Tibial nerve (tissue), 3 donors: ENCODE data around the gene SPRR5.

Experiments
- POLR2A ChIP-seq, 2 donors: fragments of 450-650 bp; IDR thresholded peaks; one replicate each; pipeline ENCODE4 v1.6.1; 2017; ENCODE audit warnings: antibody characterized with exemption in 2 of 2, mild to moderate bottlenecking in 2 of 2, moderate library complexity in 2 of 2
- TF ChIP-seq, protein P1 (sequence below), 5 experiments: fragments of 200-600 bp in 3 of 5; fragments of 450-650 bp in 2 of 5; sonication (generic) in 3 of 5; IDR thresholded peaks; one replicate each; pipeline ENCODE4 v1.5.1; 2016 to 2019; ENCODE audit warnings: antibody characterized with exemption in 5 of 5, mild to moderate bottlenecking in 3 of 5, moderate library complexity in 2 of 5

DNA sequence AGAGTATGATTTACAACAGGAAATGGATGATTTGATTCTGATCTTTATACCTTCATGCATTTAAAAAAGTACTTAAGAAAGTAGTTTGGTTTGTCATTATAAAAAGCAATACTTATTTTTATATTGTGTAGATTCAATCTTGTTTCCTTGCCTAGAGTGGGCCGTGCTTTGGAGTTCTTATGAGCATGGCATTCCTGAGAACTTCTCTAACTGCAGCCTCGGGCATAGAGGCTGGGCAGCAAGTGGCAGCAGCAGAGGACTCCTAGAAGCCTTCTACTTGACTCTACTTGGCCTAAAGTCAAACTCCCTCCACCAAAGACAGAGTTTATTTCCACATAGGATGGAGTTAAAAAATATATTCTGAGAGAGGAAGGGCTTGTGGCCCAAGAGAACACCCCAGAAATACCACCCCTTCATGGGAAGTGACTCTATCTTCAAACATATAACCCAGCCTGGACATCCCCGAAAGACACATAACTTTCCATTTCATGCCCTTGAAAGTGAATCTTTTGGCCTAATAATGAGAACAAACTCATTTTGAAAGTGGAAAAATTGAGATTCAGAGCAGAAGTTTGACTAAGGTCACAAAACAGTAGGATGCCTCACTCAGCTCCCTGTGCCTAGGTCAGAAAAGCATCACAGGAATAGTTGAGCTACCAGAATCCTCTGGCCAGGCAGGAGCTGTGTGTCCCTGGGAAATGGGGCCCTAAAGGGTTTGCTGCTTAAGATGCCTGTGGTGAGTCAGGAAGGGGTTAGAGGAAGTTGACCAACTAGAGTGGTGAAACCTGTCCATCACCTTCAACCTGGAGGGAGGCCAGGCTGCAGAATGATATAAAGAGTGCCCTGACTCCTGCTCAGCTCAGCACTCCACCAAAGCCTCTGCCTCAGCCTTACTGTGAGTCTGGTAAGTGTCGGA lies 39.1 kb upstream of the SPRR5 start, which contains the start of gene IVL:
- TF ChIP-seq, protein P1, sequence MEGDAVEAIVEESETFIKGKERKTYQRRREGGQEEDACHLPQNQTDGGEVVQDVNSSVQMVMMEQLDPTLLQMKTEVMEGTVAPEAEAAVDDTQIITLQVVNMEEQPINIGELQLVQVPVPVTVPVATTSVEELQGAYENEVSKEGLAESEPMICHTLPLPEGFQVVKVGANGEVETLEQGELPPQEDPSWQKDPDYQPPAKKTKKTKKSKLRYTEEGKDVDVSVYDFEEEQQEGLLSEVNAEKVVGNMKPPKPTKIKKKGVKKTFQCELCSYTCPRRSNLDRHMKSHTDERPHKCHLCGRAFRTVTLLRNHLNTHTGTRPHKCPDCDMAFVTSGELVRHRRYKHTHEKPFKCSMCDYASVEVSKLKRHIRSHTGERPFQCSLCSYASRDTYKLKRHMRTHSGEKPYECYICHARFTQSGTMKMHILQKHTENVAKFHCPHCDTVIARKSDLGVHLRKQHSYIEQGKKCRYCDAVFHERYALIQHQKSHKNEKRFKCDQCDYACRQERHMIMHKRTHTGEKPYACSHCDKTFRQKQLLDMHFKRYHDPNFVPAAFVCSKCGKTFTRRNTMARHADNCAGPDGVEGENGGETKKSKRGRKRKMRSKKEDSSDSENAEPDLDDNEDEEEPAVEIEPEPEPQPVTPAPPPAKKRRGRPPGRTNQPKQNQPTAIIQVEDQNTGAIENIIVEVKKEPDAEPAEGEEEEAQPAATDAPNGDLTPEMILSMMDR (IDR thresholded peaks at IDR 0.05): no peak
- no peak for TF ChIP-seq POLR2A (IDR thresholded peaks at IDR 0.05)
